ENCODE data around the gene GRIK4. TPM values are rescaled to one million over a fixed set of nuclear protein-coding genes. Genes with fewer than 3 reads are reported as not detected.
"Not testable (repeated sequence)": the region's sequence is repeated elsewhere in the genome, so short reads cannot be mapped to it uniquely, and the experiment has no call there.

GRIK4 gene
- total and polyA plus RNA-seq, 12 donors = 0.33 to 4.8 (median 3.0) TPM

DNA sequence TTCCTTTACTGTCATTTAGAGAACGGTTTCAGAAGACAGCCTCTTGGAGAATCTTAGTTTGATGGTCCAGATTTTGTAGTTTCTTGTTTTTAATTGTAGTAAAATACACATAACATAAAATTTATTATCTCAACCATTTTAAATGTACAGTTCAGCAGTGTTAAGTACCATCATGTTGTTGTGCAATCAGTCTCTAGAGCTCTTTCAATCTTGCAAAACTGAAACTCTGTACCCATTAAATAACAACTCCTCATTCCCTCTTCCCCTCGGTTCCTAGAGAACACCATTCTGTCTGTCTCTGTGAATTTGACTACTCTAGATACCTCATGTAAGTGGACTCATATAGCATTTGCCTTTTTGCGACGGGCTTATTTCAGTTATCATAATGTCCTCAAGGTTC lies 69.8 kb downstream of the GRIK4 start:
- H3K4me3 ChIP-seq = no peak overlapping the region
- no peak overlapping the region for H3K27ac ChIP-seq
- WGBS, 4 donors = 69 to 78% (median 72%) methylated on average over 4 of the region's 4 CpGs
- intact Hi-C loops (cut with DNase I) = no loop called here
- no peaks in the 10 kb centered on the region for H3K36me3 ChIP-seq (replicated peaks in 1 of 2)
- H3K4me1 ChIP-seq (replicated peaks in 1 of 2) = no peaks in the 10 kb centered on the region
- TF ChIP-seq POLR2A (IDR thresholded peaks at IDR 0.05) = no peak
- TF ChIP-seq, protein P1, sequence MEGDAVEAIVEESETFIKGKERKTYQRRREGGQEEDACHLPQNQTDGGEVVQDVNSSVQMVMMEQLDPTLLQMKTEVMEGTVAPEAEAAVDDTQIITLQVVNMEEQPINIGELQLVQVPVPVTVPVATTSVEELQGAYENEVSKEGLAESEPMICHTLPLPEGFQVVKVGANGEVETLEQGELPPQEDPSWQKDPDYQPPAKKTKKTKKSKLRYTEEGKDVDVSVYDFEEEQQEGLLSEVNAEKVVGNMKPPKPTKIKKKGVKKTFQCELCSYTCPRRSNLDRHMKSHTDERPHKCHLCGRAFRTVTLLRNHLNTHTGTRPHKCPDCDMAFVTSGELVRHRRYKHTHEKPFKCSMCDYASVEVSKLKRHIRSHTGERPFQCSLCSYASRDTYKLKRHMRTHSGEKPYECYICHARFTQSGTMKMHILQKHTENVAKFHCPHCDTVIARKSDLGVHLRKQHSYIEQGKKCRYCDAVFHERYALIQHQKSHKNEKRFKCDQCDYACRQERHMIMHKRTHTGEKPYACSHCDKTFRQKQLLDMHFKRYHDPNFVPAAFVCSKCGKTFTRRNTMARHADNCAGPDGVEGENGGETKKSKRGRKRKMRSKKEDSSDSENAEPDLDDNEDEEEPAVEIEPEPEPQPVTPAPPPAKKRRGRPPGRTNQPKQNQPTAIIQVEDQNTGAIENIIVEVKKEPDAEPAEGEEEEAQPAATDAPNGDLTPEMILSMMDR (IDR thresholded peaks at IDR 0.05) = no peak
- no peaks in the 10 kb centered on the region for H3K27me3 ChIP-seq
- no peak for DNase-seq
- H3K9me3 ChIP-seq (replicated peaks in 1 of 3) = no peaks in the 10 kb centered on the region

DNA sequence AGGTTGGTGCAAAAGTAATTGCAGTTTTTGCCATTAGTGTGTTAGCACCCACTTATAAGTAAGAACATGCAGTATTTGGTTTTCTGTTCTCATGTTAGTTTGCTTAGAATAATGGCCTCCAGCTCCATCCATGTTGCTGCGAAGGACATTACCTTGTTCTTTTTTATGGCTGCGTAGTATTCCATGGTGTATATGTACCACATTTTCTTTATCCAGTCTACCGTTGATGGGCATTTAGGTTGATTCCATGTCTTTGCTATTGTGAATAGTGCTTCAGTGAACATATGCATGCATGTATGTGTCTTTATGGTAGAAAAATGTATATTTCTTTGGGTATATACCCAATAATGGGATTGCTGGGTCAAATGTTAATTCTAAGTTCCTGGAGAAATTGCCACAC lies 71.0 kb downstream of the GRIK4 start:
- WGBS, 4 donors = 96 to 99% (median 97%) methylated on average over 3 of the region's 3 CpGs
- H3K4me3 ChIP-seq; H3K36me3 ChIP-seq (replicated peaks in 1 of 2); DNase-seq; H3K9me3 ChIP-seq (replicated peaks in 1 of 3); H3K27me3 ChIP-seq; H3K4me1 ChIP-seq (replicated peaks in 1 of 2); intact Hi-C loops (cut with DNase I); H3K27ac ChIP-seq: not testable (repeated sequence)

DNA sequence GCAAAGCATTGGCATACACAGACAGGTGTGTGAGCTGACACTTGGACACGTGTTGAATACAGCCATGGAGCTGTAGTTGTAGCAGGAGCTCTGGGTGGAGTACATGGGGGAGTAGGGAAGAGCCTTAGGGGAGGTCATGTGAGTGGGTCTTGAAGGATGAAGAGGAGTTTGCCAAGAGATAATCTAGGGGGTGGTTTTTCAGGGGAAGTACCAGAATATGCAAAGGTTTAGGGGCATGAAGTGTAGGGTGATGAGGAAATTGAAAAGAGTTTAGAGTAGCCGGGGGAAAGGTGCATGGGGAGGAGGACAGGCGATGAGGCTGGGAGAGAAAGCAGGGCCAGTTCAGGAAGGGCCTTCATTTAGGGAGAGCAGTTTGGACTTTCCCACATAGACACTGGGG lies 74.5 kb downstream of the GRIK4 start:
- no peak overlapping the region for H3K4me3 ChIP-seq
- TF ChIP-seq POLR2A (IDR thresholded peaks at IDR 0.05) = no peak
- TF ChIP-seq, protein P1 (IDR thresholded peaks at IDR 0.05) = no peak
- no peaks in the 10 kb centered on the region for H3K36me3 ChIP-seq (replicated peaks in 1 of 2)
- WGBS, 4 donors = 63 to 66% (median 64%) methylated on average over 3 of the region's 3 CpGs
- no peak for DNase-seq
- H3K9me3 ChIP-seq (replicated peaks in 1 of 3) = no peaks in the 10 kb centered on the region
- intact Hi-C loops (cut with DNase I) = no loop called here
- H3K4me1 ChIP-seq (replicated peaks in 1 of 2) = no peaks in the 10 kb centered on the region
- no peaks in the 10 kb centered on the region for H3K27me3 ChIP-seq
- no peak overlapping the region for H3K27ac ChIP-seq

DNA sequence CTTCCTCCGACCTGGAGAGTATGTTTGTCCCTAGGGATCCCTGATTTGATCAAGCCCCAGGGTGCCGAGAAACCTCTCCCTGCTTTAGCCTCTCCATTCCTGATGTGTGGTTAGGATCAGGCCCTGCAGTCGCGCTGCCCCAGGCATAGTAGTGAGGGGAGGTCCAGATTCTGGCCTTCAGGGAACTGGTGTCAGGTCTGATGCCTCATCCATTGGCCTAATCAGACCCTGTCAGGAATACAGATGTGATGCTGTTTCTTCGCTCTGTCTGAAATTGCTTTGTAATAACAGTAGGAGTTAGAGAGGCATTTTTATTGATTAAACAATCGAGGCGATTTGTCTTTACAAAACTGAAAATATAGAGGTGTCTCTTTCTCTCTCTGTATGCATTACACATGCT lies 75.2 kb downstream of the GRIK4 start:
- Histone ChIP-seq H3K36me3 (replicated peaks in 1 of 2) (no peaks in the 10 kb centered on the region), H3K4me3 (no peak overlapping the region), H3K9me3 (replicated peaks in 1 of 3) (no peaks in the 10 kb centered on the region), H3K27ac (no peak overlapping the region), H3K27me3 (no peaks in the 10 kb centered on the region), H3K4me1 (replicated peaks in 1 of 2) (no peaks in the 10 kb centered on the region)
- intact Hi-C loops (cut with DNase I) = no loop called here
- TF ChIP-seq, protein P1 (IDR thresholded peaks at IDR 0.05) = no peak
- TF ChIP-seq POLR2A (IDR thresholded peaks at IDR 0.05) = no peak
- 82 to 95% (median 93%) methylated on average over 7 of the region's 7 CpGs for WGBS, 4 donors
- DNase-seq = no peak

DNA sequence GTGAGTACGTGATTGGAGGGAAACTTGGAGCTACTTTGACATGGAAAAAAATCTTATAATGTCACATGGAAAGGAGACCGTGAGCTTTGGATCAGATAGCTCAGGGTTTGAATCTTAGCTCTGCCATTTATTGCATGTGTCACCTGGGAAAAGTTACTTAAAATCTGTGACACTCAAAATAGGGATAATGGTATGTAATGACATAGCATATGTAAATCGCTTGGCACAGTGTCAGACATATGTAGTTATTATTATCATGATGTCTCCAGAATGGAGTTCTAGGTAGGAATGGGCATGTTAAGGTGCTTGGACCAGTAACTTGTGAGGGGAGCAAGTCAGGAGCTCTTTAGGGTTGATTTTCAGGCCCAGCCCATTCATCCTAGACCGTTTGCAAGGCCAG lies 75.8 kb downstream of the GRIK4 start:
- intact Hi-C loops (cut with DNase I) = no loop called here

More for the DNA sequence above, 75.8 kb downstream of the GRIK4 start:
- DNase-seq = no peak
- no peak for TF ChIP-seq POLR2A (IDR thresholded peaks at IDR 0.05)
- TF ChIP-seq, protein P1 (IDR thresholded peaks at IDR 0.05) = no peak
- Histone ChIP-seq H3K27me3 (no peaks in the 10 kb centered on the region), H3K4me1 (replicated peaks in 1 of 2) (no peaks in the 10 kb centered on the region), H3K4me3 (no peak overlapping the region), H3K27ac (no peak overlapping the region), H3K9me3 (replicated peaks in 1 of 3) (no peaks in the 10 kb centered on the region), H3K36me3 (replicated peaks in 1 of 2) (no peaks in the 10 kb centered on the region)
- 88 to 95% (median 94%) methylated on average over 4 of the region's 4 CpGs for WGBS, 4 donors
